Transverse colon (tissue), 4 donors: ENCODE results near the gene FFAR4. TPM values are rescaled to one million over a fixed set of nuclear protein-coding genes. Genes with fewer than 3 reads are reported as not detected.

Experiments used
- DNase-seq: peaks from one replicate; pipeline ENCODE4 v3.0.0-alpha.2; 2019
- H3K27ac ChIP-seq, 4 donors: fragments of 200-600 bp; sonication (generic); 2 replicates each; pipeline ENCODE4 v1.5.1; 2016 to 2018; ENCODE audit warnings: inconsistent platforms in 4 of 4
- H3K27me3 ChIP-seq: fragments of 200-600 bp; sonication (generic); 2 replicates; pipeline ENCODE4 v1.5.1; 2017; ENCODE audit warnings: inconsistent platforms
- H3K36me3 ChIP-seq, 4 donors: fragments of 200-600 bp; sonication (generic); 2 replicates each; pipeline ENCODE4 v1.5.1; 2017 to 2019; ENCODE audit warnings: inconsistent platforms in 4 of 4
- H3K4me1 ChIP-seq, 4 donors: fragments of 200-600 bp; sonication (generic); 2 replicates each; pipeline ENCODE4 v1.5.1; 2017 to 2020; ENCODE audit warnings: inconsistent platforms in 4 of 4
- H3K4me3 ChIP-seq, 4 donors: fragments of 200-600 bp; sonication (generic); 1 replicate in 1 of 4; 2 replicates in 3 of 4; pipeline versions ENCODE4 v1.5.1 to v1.6.1; 2017 to 2019; ENCODE audit warnings: inconsistent platforms in 4 of 4
- H3K9me3 ChIP-seq, 2 donors: fragments of 200-600 bp; sonication (generic); 2 replicates each; pipeline ENCODE4 v1.5.1; 2017 to 2019; ENCODE audit warnings: inconsistent platforms in 2 of 2
- CTCF ChIP-seq, 5 experiments: fragments of 200-600 bp in 3 of 5; fragments of 450-650 bp in 2 of 5; sonication (generic) in 3 of 5; IDR thresholded peaks; 1 replicate in 2 of 5; 2 replicates in 3 of 5; pipeline ENCODE4 v1.5.1; 2016 to 2017; ENCODE audit warnings: antibody characterized with exemption in 5 of 5, inconsistent platforms in 3 of 5, mild to moderate bottlenecking in 2 of 5, moderate library complexity in 1 of 5
- EP300 ChIP-seq: sonication (generic); formaldehyde crosslinking; IDR thresholded peaks from one replicate; pipeline ENCODE4 v1.6.1; 2017; ENCODE audit warnings: antibody characterized with exemption, low read depth
- POLR2A ChIP-seq: fragments of 450-650 bp; IDR thresholded peaks from one replicate; pipeline ENCODE4 v1.6.1; 2016; ENCODE audit warnings: antibody characterized with exemption, mild to moderate bottlenecking, moderate library complexity
- POLR2AphosphoS5 ChIP-seq, 3 donors: sonication (generic); formaldehyde crosslinking; IDR thresholded peaks; one replicate each; pipeline ENCODE4 v1.6.1; 2016; ENCODE audit warnings: antibody characterized with exemption in 3 of 3
- WGBS, 2 donors: methylation state at CpG; one replicate each; pipeline ENCODE4 v1.1.5; 2018; ENCODE audit warnings: low coverage in 1 of 2; 5-methylcytosine and 5-hydroxymethylcytosine counted together
- in situ Hi-C, 4 donors: fragments of 200-750 bp; cut with MboI; loops; one replicate each; pipeline versions ENCODE4 v1.15.0 to v1.15.1; 2017; ENCODE audit warnings: low sequenced_read_pairs in 3 of 4, low pct_ligation_motif_present in 1 of 4, low pct_unique_long_range_greater_than_20kb in 1 of 4
- intact Hi-C: fragments of 100-400 bp; cut with DNase I; formaldehyde crosslinking; loops from one replicate; pipeline ENCODE4 v1.15.1; 2023; ENCODE audit warnings: low total_unique reads
- total RNA-seq, 4 donors: library from RNA; depleted of rRNA; stranded (reverse); fragments of >200 nt; gene quantifications; one replicate each; pipeline ENCODE4 v1.1.0, GENCODE V29; 2016

FFAR4 gene
- total RNA-seq, 4 donors from 2014 or later = 0.75 to 17.1 (median 12.9) TPM

- WGBS, 2 donors = 12 to 21% methylated on average over 8 to 33 of the region's 33 CpGs
- TF ChIP-seq CTCF (IDR thresholded peaks at IDR 0.05) = no peak
- no peak for TF ChIP-seq POLR2AphosphoS5 (IDR thresholded peaks at IDR 0.05)
- no peak for TF ChIP-seq POLR2A
- no peak for TF ChIP-seq EP300
- in situ Hi-C loops (no loop called here), intact Hi-C loops (no loop called here)
- H3K4me1 ChIP-seq = peaks cover 0 to 20% (median 6%) of the 10 kb centered on the region in 4 donors
- no peaks in the 10 kb centered on the region for H3K9me3 ChIP-seq
- H3K36me3 ChIP-seq = no peaks in the 10 kb centered on the region
- DNase-seq = no peak
- H3K27me3 ChIP-seq = peaks cover 52% of the 10 kb centered on the region
- H3K27ac ChIP-seq = peak overlapping the region in 1 of 4 donors; percentile 15
- peak overlapping the region in 3 of 4 donors; percentile 7 to 50 (median 36) for H3K4me3 ChIP-seq
These were observed 1.0 kb downstream of the FFAR4 start for GRCh38 chr10:93567277-93568104.

GRCh38 chr10:93568105-93568390 is 1.6 kb downstream of the FFAR4 start:
- H3K9me3 ChIP-seq = no peaks in the 10 kb centered on the region
- TF ChIP-seq EP300 = no peak
- TF ChIP-seq POLR2AphosphoS5 (IDR thresholded peaks at IDR 0.05) = no peak
- no peak for TF ChIP-seq POLR2A
- no peak for TF ChIP-seq CTCF (IDR thresholded peaks at IDR 0.05)
- in situ Hi-C loops (no loop called here), intact Hi-C loops (no loop called here)
- peaks cover 52% of the 10 kb centered on the region for H3K27me3 ChIP-seq
- H3K36me3 ChIP-seq = no peaks in the 10 kb centered on the region
- H3K4me3 ChIP-seq = peak overlapping the region in 3 of 4 donors; percentile 7 to 50 (median 36)
- 24 to 31% methylated on average over 10 to 21 of the region's 21 CpGs for WGBS, 2 donors
- peaks cover 0 to 24% (median 8%) of the 10 kb centered on the region in 4 donors for H3K4me1 ChIP-seq
- peak overlapping the region in 1 of 4 donors; percentile 15 for H3K27ac ChIP-seq
- DNase-seq = no peak

- Histone ChIP-seq H3K9me3 (no peaks in the 10 kb centered on the region), H3K27ac (no peak overlapping the region), H3K4me3 (no peak overlapping the region), H3K27me3 (peaks cover 46% of the 10 kb centered on the region), H3K36me3 (no peaks in the 10 kb centered on the region), H3K4me1 (peaks cover 0 to 33% (median 17%) of the 10 kb centered on the region in 4 donors)
- intact Hi-C loops = no loop called here
- TF ChIP-seq CTCF (IDR thresholded peaks at IDR 0.05) = no peak
- TF ChIP-seq POLR2AphosphoS5 (IDR thresholded peaks at IDR 0.05) = no peak
- TF ChIP-seq POLR2A = no peak
- TF ChIP-seq EP300 = no peak
- 72% methylated on average over 3 of the region's 3 CpGs; no CpG with 5 or more reads in 1 of the 2 donors for WGBS, 2 donors
- no peak for DNase-seq
- in situ Hi-C loops = no loop called here
These were observed 3.9 kb downstream of the FFAR4 start for GRCh38 chr10:93570383-93570782.

GRCh38 chr10:93572606-93573005 is 6.1 kb downstream of the FFAR4 start:
- Histone ChIP-seq H3K9me3 (no peaks in the 10 kb centered on the region), H3K36me3 (no peaks in the 10 kb centered on the region), H3K27me3 (peaks cover 23% of the 10 kb centered on the region), H3K4me1 (peaks cover 0 to 29% (median 17%) of the 10 kb centered on the region in 4 donors), H3K4me3 (no peak overlapping the region), H3K27ac (no peak overlapping the region)
- no peak for DNase-seq
- in situ Hi-C loops = no loop called here
- 94% methylated on average over 2 of the region's 2 CpGs; no CpG with 5 or more reads in 1 of the 2 donors for WGBS, 2 donors
- TF ChIP-seq POLR2AphosphoS5 (IDR thresholded peaks at IDR 0.05) (no peak), CTCF (IDR thresholded peaks at IDR 0.05) (no peak), POLR2A (no peak), EP300 (no peak)
- intact Hi-C loops = no loop called here
